ENCODE data around the gene KCTD5.
A peak's percentile ranks its signal among the peaks of the same experiment; 100 is the strongest.
"Not testable (repeated sequence)": the region's sequence is repeated elsewhere in the genome, so short reads cannot be mapped to it uniquely, and the experiment has no call there.

Gene KCTD5

DNA sequence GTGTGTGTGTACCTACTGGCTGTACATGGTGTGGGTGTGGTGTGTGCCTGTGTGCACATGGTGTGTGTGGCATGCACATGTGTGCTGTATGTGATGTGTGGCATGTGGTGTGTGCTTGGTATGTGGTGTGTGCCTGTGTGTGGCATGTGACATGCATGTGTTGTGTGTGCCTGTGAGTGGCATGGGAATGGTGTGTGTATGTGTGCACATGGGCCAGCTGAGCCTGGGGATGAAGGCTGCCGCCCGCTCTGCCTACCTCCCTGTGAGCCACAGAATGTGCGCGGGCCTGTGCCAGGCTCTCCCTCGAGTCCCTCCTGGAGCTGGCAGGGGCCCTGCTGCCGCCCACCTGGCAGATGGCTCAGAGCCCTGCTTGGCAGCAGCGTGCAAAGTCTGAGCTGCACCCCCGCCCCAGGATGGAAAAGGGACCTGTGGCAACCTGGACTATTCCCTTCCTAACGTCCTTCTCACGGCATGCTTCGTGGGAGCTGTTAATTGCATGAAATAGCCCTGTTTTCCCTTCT is 28.4 kb downstream of the KCTD5 start:
- no peak for DNase-seq

DNA sequence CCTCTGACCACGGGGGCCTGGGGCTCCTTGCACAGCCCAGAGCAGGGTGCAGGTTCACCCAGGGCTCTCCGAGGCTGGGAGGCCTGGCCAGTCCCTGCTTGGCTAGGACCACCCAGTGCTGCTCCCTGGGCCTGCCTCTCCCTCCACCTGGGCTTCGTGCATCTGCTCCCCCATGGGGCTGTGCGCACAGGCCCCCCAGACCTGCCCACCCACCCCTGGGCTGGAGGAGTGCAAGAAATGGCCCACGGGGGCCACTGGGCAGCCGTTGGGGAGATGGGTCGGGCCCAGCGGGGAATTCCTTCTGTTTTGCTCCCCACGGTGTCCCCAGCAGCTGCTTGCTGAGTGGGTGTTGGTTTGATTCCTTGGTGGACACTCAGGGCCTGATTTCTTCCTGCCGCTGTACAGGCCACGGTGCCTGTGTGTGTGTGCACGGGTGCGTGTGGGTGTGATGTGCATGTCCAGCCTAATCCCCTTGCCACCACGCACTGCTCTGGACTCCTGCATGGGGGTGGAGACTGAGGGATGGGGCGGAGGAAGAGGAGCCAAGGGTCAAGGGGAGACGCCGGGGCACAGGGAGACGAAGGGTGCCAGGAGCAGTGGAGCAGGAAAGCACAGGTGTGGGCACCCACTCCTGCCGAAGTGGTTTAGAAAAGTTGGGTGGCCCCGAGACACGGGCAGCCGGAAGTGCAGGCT is 29.2 kb downstream of the KCTD5 start:
- no peak for DNase-seq

DNA sequence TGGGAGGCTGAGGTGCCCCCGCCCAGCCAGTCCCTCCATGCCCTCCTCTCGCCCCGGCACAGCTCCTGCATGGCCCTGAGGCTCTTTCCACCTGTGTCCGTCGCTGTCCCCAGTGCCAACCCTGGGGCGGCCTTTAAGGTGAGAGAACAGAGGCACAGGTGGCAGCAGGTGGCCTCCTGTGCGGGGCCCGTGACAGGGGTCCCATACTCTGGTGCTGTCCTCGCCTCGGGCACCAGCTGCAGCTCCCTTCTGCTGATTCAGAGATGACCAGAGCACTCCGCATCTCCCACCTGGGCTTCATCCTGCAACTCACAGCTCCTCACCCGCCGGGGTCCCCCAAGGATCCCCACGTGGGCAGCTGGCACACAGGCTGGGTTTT is 29.7 kb downstream of the KCTD5 start:
- DNase-seq: no peak

DNA sequence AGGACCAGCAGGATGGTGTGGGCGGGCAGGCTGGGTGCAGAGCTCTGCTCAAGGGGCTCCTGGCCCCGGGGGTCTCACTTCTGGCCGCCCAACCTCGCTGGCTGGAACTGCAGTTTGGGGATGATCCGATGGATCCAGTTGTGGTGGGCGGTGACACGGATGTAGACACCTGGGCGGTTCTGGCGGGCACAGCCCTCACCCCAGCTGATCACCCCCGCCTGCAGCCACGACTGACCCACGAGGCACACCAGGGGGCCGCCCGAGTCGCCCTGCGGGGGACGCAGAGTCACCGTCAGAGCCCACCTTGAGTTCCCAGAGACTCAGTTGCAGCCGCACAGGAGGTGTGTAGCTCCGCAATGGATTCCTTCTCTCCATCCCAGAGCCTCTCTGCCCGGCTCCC is 30.2 kb downstream of the KCTD5 start:
- DNase-seq: no peak

DNA sequence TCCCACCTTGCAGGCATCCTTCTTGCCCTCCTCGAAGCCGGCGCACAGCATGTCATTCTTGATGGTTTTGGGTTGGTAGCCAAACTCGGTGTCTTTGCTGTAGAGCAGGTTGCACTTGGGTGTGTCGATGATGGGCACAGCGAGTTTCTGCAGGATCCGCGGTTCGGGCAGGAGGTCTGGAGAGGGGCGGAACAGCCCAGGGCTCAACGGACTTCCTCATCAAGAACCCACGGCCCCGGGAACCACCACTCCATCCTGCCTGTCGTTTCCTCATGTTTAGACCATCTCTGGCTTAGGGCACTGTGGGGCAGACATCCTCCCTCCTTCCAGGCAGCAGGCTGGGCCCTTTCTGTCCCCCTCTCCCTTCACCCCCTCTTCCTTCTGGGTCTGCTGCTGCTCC is 31.2 kb downstream of the KCTD5 start:
- no peak for DNase-seq

DNA sequence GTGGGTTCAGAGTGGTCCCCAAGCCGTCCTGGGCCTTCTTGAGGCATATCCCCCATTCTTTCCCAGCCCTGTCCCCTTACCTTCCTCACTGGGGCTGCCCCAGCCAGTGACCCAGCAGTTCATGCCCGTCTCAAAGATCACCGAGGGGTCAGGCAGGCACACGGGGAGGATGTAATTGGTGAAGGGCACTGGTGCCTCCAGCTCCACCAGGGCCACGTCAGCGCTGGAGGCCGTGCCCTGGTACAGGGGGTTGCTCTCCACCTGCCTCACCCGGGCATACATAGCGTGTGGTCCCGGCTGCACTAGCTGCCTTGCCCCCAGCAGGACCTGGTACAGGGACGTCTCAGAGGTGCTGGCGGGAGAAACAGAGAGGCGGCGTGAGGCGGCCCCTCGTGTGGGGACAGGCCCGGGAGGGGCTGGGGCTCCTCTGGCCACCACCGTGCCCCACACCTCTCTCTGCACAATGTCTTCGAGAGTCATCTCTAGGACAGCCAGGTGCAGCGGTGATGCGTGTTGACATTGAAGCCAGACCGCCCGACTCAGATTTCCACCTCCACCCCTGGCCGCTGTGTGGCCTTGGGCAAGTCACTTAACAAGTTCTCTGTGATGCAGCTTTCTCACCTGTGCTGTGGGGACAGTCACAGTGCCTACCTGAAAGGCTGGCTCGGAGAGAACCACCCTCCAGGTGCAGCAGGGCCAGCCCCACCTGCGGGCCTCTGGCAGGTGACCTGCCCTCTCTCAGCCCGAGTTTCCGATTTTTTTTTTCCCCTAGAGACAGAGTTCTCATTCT is 31.9 kb downstream of the KCTD5 start:
- DNase-seq: no peak

DNA sequence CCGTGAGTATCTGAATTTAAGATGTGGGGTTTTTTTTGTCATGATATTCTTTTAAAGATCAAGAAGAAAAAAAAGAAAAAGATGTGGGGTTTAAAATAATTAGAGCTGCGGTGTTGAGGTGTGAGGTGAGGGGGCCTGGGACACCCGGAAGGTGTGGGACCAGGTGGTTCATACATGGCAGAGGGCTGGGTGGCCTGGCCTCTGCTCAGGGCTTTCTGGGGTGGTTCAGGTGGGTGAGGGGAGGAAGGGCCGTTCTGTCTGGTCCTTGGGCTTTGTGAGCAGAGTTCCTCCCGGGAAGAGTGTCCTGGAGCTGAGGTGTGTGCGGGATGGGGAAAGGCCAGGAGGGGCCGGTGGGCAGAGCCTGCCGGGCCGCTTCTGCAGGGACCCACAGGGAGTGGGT is 32.7 kb downstream of the KCTD5 start:
- no peak for DNase-seq

DNA sequence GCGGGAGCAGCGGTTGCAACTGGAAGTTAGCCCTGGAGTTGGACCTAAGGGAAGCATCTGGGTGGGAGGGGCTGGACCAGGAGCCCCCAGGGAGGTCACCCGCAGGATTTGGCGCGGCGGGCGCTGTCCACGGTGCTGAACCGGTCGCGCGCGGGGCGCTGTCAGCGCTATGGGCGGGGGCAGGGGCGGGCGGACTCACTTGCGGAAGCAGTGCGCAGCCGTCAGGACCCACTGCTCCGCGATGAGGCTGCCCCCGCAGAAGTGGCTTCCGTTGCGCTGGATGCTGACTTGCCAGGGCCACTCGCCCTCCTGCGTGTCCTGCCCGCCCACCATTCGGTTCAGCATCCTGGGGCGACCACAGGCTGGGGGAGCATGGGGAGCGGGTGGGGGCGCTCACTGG is 33.2 kb downstream of the KCTD5 start:
- DNase-seq: peak; percentile 77 to 86

DNA sequence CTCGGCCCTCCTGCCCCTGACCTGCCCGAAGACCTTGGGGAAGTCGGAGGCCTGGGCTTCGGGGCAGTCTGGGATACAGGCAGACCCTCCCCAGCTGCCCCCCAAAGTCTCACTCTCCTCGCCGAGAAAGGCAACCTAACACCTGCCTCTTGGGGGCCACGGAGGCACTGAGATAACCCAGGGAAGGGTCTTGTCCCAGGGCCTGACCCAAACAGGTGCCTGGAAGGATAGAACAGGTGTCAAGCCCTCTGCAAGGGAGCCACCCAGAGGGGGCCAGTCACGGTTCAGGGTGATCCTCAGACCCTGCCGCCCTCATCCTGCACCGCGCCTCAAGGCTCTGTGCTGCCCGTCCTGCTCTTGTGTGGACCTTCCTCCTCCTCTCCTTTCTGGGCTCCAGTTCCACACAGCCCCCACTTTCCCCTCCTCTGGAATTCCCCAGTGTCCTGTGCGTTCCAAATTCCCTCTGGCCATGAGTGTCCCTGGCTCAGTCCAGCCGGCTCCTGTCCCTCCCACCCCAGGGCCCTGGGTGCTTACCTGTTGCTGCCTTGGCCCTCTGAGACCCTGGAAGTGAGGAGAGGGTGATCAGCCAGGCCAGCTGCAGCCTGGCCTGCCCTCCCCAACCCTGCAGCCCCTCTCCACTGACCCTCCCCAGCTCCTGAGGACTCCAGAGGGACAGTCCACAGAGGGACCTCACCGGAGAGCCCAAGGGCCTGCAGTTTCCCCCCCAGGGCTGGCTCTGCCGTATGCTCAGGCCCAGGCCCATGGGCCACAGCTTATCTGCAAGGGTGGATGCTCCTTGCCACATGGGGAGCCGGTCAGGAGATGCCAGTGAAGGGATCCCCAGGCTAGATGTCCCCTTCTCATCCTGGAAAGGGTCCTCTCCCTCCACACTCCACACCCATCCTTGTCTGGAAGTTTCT is 33.9 kb downstream of the KCTD5 start:
- DNase-seq: no peak

DNA sequence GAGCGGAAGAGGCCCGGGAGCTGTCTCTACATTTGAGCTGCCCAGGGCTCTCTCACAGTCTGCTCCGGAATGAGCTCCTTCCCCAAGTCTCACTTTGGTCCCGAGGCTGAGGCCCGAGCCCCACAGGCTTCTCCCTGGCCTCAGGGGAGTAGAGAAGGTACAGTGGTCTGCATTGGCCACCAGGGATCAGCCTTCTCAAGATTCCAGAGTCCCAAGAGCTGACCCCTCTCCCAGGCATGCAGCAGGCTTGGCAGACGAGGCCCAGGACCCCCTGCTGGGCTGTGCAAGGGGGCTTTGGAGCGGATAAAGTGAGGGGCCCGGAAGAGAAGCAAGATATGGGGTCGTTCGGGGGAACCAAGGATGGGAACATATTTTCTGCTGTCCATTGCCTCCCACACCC is 34.6 kb downstream of the KCTD5 start:
- no peak for DNase-seq

DNA sequence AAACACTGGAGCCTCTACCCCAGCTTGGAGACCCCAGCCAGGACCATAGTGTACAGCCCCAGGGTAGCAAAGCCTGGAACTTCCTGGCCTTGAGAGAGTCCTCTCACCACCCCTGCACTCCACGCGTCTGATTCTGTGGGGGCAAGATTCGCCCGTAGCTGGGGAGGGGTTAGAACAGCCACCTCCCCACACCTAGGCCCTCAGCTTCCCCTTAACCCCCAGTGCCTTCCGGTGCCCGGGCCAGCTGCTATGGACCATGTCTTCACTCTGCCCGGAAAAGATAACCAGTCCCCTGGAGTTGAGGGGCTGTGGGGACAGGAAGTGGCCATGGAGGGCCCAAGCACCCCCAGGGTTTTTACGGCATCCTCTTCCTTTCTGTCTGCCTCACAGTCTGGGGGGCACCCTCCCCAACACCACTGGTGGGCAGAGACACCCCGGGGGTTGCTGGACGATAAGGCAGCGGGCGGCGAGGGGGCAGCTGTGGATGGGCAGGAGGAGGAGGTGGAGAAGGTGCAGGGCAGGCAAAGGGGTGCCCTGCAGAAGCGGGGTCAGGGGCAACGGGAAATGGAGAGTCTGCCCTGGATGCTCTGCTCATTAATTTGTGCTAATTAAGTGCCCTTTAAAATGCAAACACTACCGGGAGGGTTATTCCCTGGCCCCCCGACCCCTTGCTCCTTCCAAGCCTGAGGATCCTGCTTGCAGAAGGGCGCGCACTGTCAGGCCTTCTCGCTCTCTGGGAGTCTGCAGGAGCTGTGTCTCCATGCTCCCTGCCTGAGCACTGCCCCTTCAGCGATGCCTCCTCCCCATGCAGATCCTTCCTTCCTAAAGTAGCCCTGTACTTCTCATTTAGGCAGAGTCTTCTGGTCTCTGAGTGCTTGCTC is 35.3 kb downstream of the KCTD5 start:
- no peak for DNase-seq

DNA sequence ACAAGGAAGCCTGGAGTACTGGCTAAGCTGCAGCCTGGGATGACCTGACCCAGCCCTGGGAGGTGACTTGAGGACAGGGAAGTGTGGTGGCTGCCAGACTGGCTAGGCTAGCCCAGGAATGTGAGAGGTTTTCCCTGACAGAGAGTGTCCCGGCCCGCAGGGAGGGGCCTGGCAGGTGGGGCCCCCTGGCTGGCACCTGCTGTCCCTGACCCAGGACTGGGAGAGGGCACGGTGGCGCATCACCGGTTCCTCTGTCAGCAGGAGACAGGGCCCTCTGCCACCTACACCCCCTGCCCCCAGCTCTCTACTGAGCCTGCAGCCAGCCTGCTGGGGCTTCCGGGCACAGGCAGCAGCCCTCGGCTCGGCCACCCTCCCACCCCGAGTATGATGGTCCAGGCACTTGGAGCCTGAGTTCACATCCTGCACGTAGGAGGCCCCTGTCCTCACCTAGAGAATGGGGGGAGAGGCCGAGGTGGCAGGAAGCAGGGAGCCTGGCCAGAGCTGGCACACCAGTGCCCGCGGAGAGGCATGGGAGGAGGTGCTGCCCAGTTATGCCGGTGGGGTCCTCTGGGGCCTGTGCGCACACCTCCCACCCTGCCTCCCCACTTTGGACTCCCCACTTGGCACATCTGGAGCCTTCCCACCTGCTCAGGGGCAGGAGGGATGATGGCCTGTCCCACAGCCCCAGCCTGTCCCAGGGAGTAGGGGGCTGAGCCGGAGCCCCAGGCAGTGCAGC is 37.2 kb downstream of the KCTD5 start:
- DNase-seq: no peak

DNA sequence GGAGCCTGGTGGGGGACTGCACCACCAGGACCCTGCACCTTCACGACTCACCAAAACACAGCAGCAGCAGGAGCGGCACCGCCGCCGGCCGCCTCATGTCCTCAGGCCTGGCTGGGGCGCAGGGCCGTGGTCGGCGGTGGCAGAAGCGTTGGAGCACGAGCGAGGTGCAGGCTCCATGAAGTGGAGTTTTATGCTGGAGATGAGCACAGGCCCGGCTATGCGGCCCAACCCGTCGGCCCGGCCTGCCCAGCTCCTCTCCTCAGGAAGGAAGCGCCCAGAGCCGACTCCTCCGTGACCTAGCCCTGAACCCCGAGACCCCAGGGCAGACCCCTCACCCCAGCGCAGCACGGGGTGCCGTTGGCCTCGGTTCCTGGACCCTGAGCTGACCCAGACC is 37.7 kb downstream of the KCTD5 start, which contains the start of gene PRSS27:
TSS of gene PRSS27 (minus strand) at position 161 of the 394 bp plus-strand sequence. CDS start at position 97, 64 bp downstream.
- no peak for DNase-seq

DNA sequence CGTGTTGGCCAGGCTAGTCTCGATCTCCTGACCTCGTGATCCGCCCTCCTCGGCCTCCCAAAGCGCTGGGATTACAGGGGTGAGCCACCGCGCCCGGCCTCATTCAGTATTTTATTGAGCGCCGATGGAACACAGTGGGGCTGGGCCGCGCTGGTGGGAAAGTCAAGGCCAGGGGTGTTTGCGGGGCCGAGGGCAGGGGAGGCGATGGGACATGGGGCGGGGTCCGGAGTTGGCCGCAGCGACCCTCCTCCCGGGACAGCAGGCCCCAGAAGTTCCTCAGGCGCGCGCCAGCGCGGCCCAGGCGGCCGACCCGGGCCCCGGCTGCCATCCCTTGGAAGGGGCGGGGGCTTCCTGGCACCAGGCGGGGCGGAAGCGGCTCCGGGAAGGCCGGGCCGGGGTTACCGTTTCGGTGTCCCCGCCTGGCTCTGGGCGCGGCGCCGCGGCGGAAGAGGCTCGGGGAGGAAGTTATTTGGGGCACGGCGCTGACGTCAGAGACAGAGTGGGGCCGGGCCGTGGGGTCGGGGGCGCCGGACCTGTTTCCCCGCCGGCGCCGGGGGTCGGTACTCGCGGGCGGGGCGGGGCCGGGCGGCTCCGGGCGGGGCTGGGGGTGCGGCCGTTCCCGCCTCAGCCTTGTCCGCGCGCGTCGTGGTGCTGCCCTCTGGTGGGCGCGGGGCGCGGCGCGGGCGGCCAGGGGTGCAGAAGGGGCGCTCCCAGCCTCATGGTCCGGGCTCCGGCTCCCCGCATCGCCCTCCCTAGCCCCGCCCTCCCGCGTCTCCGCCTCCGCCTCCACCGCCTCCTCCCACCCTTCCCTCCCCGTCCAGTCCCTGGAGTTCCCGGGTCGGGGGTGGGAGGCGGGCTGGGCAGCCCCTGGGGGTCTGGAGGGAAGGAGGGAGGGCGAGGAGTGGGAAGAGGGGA is 38.7 kb downstream of the KCTD5 start:
- DNase-seq: peak; percentile 89 to 92

DNA sequence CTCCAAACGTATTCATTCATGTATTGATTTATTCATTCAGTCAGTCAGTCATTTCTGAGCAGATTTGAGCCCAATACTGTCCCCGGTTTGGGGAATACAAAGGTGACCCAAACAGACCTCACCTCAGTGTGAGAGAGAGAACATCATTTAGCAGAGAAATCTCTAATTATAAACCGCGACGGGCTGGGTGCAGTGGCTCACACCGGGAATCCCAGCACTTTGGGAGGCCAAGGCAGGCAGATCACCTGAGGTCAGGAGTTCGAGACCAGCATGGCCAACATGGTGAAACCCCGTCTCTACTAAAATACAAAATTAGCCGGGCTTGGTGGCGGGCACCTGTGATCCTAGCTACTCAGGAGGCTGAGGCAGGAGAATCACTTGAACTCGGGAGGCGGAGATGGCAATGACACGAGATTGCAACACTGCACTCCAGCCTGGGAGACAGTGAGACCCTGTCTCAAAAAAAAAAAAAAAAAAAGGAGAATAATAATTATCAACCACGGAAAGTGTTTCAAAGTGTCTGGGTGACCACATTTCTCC is 39.4 kb downstream of the KCTD5 start:
- DNase-seq: not testable (repeated sequence)

DNA sequence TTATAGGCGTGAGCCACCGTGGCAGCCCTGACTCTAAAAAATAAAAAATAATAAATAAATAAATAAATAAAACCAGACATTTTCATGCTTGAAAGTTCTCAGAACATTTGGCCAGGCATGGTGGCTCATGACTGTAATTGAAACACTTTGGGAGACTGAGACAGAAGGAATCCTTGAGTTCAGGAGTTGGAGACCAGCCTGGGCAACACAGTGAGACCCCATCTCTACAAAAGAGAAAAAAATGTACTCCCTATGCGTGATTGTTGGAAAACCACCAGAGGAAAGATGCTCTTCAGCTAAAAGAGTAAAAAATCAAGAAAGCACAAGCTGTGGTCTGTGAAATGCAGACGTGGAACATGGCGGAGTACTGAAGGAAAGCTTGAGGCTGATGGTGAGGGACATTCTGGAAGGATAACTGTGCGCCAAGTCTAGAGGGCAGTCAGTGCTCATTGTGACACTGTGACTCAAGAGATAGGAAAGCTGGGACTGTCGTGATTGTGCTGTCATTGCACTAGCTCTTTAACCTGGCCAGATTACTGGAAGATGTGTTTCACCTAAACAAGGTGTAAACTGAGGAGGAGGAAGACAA is 41.9 kb downstream of the KCTD5 start:
- no peak for DNase-seq

DNA sequence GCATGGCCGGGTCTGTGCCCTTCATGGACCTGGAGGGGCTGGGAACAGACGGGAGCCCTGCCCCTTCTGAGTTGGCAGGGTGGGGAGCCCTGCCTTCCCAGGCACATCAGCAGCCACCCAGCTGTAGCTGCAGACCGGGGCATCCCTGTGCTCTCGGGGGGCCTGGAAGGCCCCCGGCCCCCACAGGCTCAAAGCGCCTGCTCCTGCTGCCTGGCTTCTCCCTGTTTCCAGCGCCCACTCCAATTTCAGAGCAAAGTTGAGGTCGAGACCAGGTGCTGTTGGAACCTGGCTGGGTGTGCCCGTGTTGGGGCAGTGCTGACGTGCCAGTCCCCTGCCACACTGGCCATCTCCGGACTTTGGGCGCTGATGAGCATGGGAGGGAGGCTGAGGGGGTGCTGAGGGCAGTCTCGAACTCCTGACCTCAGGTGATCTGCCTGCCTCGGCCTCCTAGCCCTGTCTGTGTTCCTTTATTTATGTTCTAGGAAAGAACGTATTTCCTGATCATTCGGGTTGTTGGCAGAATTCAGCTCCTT is 42.6 kb downstream of the KCTD5 start:
- no peak for DNase-seq

DNA sequence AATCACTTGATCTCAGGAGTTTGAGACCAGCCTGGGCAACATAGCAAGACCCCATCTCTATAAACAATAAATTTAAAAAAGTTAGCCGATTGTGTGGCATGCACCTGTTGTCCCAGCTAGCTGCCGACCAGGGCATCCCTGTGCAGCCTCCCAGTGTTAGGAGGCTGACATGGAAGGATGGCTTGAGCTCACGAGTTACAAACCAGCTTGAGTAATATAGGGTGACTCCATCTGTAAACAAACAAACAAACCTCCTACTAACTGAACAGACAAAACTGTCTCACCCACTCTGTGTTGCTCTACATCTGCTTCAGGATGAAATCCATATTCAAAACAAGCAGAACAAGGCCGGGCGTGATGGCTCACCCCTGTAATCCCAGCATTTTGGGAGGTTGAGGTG is 44.6 kb downstream of the KCTD5 start:
- no peak for DNase-seq

DNA sequence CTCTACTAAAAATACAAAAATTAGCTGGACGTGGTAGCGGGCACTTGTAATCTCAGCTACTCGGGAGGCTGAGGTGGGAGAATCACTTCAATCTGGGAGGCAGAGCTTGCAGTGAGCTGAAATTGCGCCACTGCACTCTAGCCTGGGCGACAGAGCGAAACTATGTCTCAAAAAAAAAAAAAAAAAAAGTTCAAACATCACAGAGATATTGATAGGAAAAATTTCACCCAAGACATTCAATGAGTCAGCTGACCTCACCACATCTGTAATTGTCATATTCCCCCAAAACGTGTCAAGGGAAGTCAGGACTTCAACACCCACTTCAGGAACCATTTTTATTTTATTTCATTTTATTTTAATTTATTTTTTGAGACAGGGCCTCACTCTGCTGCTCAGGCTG is 45.7 kb downstream of the KCTD5 start:
- no peak for DNase-seq
